Endometrial microvascular endothelial cells (primary cell): ENCODE data around the gene AGAP1. TPM values are rescaled to one million over a fixed set of nuclear protein-coding genes. Genes with fewer than 3 reads are reported as not detected.
"Not testable (repeated sequence)": the region's sequence is repeated elsewhere in the genome, so short reads cannot be mapped to it uniquely, and the experiment has no call there.

ENCODE experiments used
- in situ Hi-C: cut with HindIII; loops from 2 replicates; pipeline ENCODE4 v1.10.0; 2017; ENCODE audit warnings: low sequenced_read_pairs, low pct_unique_long_range_greater_than_20kb; ENCODE audit errors: inconsistent ontology term
- total RNA-seq: library from RNA; depleted of rRNA; stranded (reverse); fragments of >200 nt; gene quantifications from one replicate; pipeline ENCODE4 v1.2.3, GENCODE V29; 2015; ENCODE audit errors: inconsistent ontology term

AGAP1 gene
- total RNA-seq, 1 donor from 2014 or later, result 19.4 TPM

GRCh38 chr2:236119476-236119875 is 625.6 kb downstream of the AGAP1 start:
- in situ Hi-C loops, result no loop called here

- in situ Hi-C loops, result no loop called here
Observed at GRCh38 chr2:236120141-236120601, 626.3 kb downstream of the AGAP1 start.

GRCh38 chr2:236120829-236121228 is 627.0 kb downstream of the AGAP1 start:
- in situ Hi-C loops, result no loop called here

- in situ Hi-C loops, result no loop called here
Observed at GRCh38 chr2:236121546-236121945, 627.7 kb downstream of the AGAP1 start.

GRCh38 chr2:236122236-236122635 is 628.4 kb downstream of the AGAP1 start:
- in situ Hi-C loops, result no loop called here

- in situ Hi-C loops, result no loop called here
Observed at GRCh38 chr2:236123716-236124115, 629.9 kb downstream of the AGAP1 start.

GRCh38 chr2:236124182-236124893 is 630.5 kb downstream of the AGAP1 start:
- in situ Hi-C loops, result no loop called here

GRCh38 chr2:236125541-236125940 is 631.7 kb downstream of the AGAP1 start:
- in situ Hi-C loops, result no loop called here

- in situ Hi-C loops, result no loop called here
Observed at GRCh38 chr2:236127010-236127409, 633.2 kb downstream of the AGAP1 start.

GRCh38 chr2:236128321-236128720 is 634.5 kb downstream of the AGAP1 start:
- in situ Hi-C loops, result no loop called here

GRCh38 chr2:236129935-236130334 is 636.1 kb downstream of the AGAP1 start:
- in situ Hi-C loops, result no loop called here

GRCh38 chr2:236130349-236130998 is 636.6 kb downstream of the AGAP1 start:
- in situ Hi-C loops, result no loop called here

GRCh38 chr2:236131073-236131692 is 637.3 kb downstream of the AGAP1 start:
- in situ Hi-C loops, result no loop called here

- in situ Hi-C loops, result no loop called here
Observed at GRCh38 chr2:236133410-236134012, 639.7 kb downstream of the AGAP1 start.

- in situ Hi-C loops, result no loop called here
Observed at GRCh38 chr2:236136538-236136937, 642.7 kb downstream of the AGAP1 start.

GRCh38 chr2:236137066-236137465 is 643.2 kb downstream of the AGAP1 start:
- in situ Hi-C loops, result no loop called here

GRCh38 chr2:236141616-236142015 is 647.8 kb downstream of the AGAP1 start:
- in situ Hi-C loops, result not testable (repeated sequence)

GRCh38 chr2:236143811-236144210 is 650.0 kb downstream of the AGAP1 start:
- in situ Hi-C loops, result no loop called here

GRCh38 chr2:236146436-236146835 is 652.6 kb downstream of the AGAP1 start:
- in situ Hi-C loops, result no loop called here

- in situ Hi-C loops, result no loop called here
Observed at GRCh38 chr2:236155406-236155805, 661.6 kb downstream of the AGAP1 start.
